ENCODE results near the gene PDCL3. TPM values are rescaled to one million over a fixed set of nuclear protein-coding genes. Genes with fewer than 3 reads are reported as not detected.

PDCL3 gene
- total and polyA plus RNA-seq, 2 experiments from 2014 or later = 28.1 to 72.4 TPM

DNA sequence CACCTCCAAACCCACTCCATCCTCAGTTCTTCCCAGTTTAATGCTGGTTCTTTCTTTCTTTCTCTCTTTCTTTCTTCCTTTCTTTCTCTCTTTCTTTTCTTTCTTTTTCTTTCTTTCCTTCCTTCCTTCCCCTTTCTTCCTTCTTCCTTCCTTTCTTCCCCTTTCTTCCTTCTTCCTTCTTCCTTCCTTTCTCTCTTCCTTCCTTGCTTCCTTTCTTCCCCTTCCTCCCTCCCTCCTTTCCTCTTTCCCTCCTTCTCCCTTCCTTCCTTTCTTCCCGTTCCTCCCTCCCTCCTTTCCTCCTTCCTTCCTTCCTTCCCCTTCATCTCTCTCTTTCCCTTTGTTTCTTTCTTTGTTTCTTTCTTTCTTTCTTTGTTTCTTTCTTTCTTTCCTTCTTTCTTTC, 50.9 kb downstream of the PDCL3 start:
- Mint-ChIP-seq H3K4me1 (no peaks in the 10 kb centered on the region), H3K27ac (no peak overlapping the region), H3K27me3 (ENCODE audit: insufficient read depth, low read depth, poor library complexity) (peaks cover 7% of the 10 kb centered on the region), H3K9me3 (no peaks in the 10 kb centered on the region), H3K4me3 (no peak overlapping the region), H3K36me3 (ENCODE audit: low read depth) (no peaks in the 10 kb centered on the region)
- TF ChIP-seq, protein P1, sequence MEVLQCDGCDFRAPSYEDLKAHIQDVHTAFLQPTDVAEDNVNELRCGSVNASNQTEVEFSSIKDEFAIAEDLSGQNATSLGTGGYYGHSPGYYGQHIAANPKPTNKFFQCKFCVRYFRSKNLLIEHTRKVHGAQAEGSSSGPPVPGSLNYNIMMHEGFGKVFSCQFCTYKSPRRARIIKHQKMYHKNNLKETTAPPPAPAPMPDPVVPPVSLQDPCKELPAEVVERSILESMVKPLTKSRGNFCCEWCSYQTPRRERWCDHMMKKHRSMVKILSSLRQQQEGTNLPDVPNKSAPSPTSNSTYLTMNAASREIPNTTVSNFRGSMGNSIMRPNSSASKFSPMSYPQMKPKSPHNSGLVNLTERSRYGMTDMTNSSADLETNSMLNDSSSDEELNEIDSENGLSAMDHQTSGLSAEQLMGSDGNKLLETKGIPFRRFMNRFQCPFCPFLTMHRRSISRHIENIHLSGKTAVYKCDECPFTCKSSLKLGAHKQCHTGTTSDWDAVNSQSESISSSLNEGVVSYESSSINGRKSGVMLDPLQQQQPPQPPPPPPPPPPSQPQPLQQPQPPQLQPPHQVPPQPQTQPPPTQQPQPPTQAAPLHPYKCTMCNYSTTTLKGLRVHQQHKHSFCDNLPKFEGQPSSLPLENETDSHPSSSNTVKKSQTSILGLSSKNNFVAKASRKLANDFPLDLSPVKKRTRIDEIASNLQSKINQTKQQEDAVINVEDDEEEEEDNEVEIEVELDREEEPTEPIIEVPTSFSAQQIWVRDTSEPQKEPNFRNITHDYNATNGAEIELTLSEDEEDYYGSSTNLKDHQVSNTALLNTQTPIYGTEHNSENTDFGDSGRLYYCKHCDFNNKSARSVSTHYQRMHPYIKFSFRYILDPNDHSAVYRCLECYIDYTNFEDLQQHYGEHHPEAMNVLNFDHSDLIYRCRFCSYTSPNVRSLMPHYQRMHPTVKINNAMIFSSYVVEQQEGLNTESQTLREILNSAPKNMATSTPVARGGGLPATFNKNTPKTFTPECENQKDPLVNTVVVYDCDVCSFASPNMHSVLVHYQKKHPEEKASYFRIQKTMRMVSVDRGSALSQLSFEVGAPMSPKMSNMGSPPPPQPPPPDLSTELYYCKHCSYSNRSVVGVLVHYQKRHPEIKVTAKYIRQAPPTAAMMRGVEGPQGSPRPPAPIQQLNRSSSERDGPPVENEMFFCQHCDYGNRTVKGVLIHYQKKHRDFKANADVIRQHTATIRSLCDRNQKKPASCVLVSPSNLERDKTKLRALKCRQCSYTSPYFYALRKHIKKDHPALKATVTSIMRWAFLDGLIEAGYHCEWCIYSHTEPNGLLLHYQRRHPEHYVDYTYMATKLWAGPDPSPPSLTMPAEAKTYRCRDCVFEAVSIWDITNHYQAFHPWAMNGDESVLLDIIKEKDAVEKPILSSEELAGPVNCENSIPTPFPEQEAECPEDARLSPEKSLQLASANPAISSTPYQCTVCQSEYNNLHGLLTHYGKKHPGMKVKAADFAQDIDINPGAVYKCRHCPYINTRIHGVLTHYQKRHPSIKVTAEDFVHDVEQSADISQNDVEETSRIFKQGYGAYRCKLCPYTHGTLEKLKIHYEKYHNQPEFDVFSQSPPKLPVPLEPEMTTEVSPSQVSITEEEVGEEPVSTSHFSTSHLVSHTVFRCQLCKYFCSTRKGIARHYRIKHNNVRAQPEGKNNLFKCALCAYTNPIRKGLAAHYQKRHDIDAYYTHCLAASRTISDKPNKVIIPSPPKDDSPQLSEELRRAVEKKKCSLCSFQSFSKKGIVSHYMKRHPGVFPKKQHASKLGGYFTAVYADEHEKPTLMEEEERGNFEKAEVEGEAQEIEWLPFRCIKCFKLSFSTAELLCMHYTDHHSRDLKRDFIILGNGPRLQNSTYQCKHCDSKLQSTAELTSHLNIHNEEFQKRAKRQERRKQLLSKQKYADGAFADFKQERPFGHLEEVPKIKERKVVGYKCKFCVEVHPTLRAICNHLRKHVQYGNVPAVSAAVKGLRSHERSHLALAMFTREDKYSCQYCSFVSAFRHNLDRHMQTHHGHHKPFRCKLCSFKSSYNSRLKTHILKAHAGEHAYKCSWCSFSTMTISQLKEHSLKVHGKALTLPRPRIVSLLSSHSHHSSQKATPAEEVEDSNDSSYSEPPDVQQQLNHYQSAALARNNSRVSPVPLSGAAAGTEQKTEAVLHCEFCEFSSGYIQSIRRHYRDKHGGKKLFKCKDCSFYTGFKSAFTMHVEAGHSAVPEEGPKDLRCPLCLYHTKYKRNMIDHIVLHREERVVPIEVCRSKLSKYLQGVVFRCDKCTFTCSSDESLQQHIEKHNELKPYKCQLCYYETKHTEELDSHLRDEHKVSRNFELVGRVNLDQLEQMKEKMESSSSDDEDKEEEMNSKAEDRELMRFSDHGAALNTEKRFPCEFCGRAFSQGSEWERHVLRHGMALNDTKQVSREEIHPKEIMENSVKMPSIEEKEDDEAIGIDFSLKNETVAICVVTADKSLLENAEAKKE (CRISPR knock-in tag; IDR thresholded peaks at IDR 0.05) = no peak
- TF ChIP-seq ZNF114 (CRISPR knock-in tag; IDR thresholded peaks at IDR 0.05) (no peak), NANOG (IDR thresholded peaks at IDR 0.05; ENCODE audit: borderline replicate concordance) (no peak), EZH2phosphoT487 (IDR thresholded peaks at IDR 0.05; ENCODE audit: unreplicated experiment) (no peak), ZNF331 (CRISPR knock-in tag; IDR thresholded peaks at IDR 0.05; ENCODE audit: low read depth) (no peak)
- TF ChIP-seq, protein P2, sequence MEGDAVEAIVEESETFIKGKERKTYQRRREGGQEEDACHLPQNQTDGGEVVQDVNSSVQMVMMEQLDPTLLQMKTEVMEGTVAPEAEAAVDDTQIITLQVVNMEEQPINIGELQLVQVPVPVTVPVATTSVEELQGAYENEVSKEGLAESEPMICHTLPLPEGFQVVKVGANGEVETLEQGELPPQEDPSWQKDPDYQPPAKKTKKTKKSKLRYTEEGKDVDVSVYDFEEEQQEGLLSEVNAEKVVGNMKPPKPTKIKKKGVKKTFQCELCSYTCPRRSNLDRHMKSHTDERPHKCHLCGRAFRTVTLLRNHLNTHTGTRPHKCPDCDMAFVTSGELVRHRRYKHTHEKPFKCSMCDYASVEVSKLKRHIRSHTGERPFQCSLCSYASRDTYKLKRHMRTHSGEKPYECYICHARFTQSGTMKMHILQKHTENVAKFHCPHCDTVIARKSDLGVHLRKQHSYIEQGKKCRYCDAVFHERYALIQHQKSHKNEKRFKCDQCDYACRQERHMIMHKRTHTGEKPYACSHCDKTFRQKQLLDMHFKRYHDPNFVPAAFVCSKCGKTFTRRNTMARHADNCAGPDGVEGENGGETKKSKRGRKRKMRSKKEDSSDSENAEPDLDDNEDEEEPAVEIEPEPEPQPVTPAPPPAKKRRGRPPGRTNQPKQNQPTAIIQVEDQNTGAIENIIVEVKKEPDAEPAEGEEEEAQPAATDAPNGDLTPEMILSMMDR (conservative IDR thresholded peaks at IDR 0.05; ENCODE audit: low read depth in 2 of 2) = no peak
- TF ChIP-seq, protein P3, sequence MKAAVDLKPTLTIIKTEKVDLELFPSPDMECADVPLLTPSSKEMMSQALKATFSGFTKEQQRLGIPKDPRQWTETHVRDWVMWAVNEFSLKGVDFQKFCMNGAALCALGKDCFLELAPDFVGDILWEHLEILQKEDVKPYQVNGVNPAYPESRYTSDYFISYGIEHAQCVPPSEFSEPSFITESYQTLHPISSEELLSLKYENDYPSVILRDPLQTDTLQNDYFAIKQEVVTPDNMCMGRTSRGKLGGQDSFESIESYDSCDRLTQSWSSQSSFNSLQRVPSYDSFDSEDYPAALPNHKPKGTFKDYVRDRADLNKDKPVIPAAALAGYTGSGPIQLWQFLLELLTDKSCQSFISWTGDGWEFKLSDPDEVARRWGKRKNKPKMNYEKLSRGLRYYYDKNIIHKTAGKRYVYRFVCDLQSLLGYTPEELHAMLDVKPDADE (IDR thresholded peaks at IDR 0.05) = no peak
- Histone ChIP-seq H3K79me2 (replicated peaks; ENCODE audit: insufficient read depth) (no peaks in the 10 kb centered on the region), H3K4me3 (no peak overlapping the region), H4K20me1 (replicated peaks; ENCODE audit: insufficient read depth) (no peaks in the 10 kb centered on the region), H3F3A (replicated peaks; ENCODE audit: low read depth) (no peaks in the 10 kb centered on the region), H3K9me2 (ENCODE audit: insufficient read depth) (no peaks in the 10 kb centered on the region), H3K4me2 (no peak overlapping the region), H2AFZ (no peak overlapping the region), H3K4me1 (ENCODE audit: insufficient read depth) (no peaks in the 10 kb centered on the region), H3K27ac (ENCODE audit: low read depth) (no peak overlapping the region), H3K27me3 (ENCODE audit: insufficient read depth) (no peaks in the 10 kb centered on the region), H3K36me3 (ENCODE audit: insufficient read depth) (no peaks in the 10 kb centered on the region)
- ATAC-seq (no peak), DNase-seq (ENCODE audit: low spot score) (no peak)
